Keratinocyte (primary cell): ENCODE measurements around the gene MARS1.

Source experiments
- CTCF ChIP-seq, 3 experiments: IDR thresholded peaks in 1 of 3; conservative IDR thresholded peaks in 1 of 3; optimal IDR thresholded peaks in 1 of 3; 2 replicates in 2 of 3; 3 replicates in 1 of 3; pipeline versions ENCODE3 to v1.5.1; 2011; ENCODE audit warnings: low read length in 3 of 3, mild to moderate bottlenecking in 3 of 3, moderate library complexity in 2 of 3, control low read depth in 1 of 3, inconsistent platforms in 1 of 3; ENCODE audit not compliant: insufficient read depth in 2 of 3; ENCODE audit errors: extremely low read depth in 1 of 3
- EZH2 ChIP-seq: IDR thresholded peaks from one replicate; pipeline ENCODE4 v1.6.1; 2012; ENCODE audit warnings: inconsistent platforms, mild to moderate bottlenecking, low read length, moderate library complexity

GRCh38 chr12:57446292-57446960 lies 41.4 kb upstream of the MARS1 start:
- no peak for TF ChIP-seq CTCF (optimal IDR thresholded peaks at IDR 0.05 in 1 of 3, IDR thresholded peaks at IDR 0.05 in 1 of 3, conservative IDR thresholded peaks at IDR 0.05 in 1 of 3; ENCODE audit: extremely low read depth in 1 of 3, insufficient read depth in 2 of 3, low read length in 3 of 3)
- TF ChIP-seq EZH2: no peak
